Measurements from ENCODE around the gene PSMC1. TPM values are rescaled to one million over a fixed set of nuclear protein-coding genes. Genes with fewer than 3 reads are reported as not detected.

PSMC1 gene
- total and polyA plus RNA-seq, 2 experiments from 2014 or later, result 112 to 139 TPM

- Histone ChIP-seq H2AFZ (no peak overlapping the region), H3K9me2 (ENCODE audit: insufficient read depth) (no peaks in the 10 kb centered on the region), H3K4me1 (ENCODE audit: insufficient read depth) (no peaks in the 10 kb centered on the region), H3K4me3 (no peak overlapping the region), H4K20me1 (replicated peaks; ENCODE audit: insufficient read depth) (peaks cover 6% of the 10 kb centered on the region), H3F3A (replicated peaks; ENCODE audit: low read depth) (no peaks in the 10 kb centered on the region), H3K27ac (ENCODE audit: low read depth) (no peak overlapping the region), H3K4me2 (no peak overlapping the region), H3K27me3 (ENCODE audit: insufficient read depth) (no peaks in the 10 kb centered on the region), H3K36me3 (ENCODE audit: insufficient read depth) (no peaks in the 10 kb centered on the region; the same call in 1 of the 2 replicates), H3K79me2 (replicated peaks; ENCODE audit: insufficient read depth) (peaks cover 15% of the 10 kb centered on the region)
- DNase-seq (ENCODE audit: low spot score), result no peak
- peaks cover 2% of the 10 kb centered on the region for H3K27me3 Mint-ChIP-seq (ENCODE audit: insufficient read depth, low read depth, poor library complexity)
- H3K4me3 Mint-ChIP-seq, result no peak overlapping the region
- no peaks in the 10 kb centered on the region for H3K4me1 Mint-ChIP-seq
- TF ChIP-seq EZH2phosphoT487 (IDR thresholded peaks at IDR 0.05; ENCODE audit: unreplicated experiment) (no peak), JUNB (IDR thresholded peaks at IDR 0.05; ENCODE audit: unreplicated experiment) (no peak), STAT1 (IDR thresholded peaks at IDR 0.05; ENCODE audit: unreplicated experiment) (no peak), EZH2 (IDR thresholded peaks at IDR 0.05; ENCODE audit: low read depth, unreplicated experiment) (no peak)
- TF ChIP-seq, protein P1, sequence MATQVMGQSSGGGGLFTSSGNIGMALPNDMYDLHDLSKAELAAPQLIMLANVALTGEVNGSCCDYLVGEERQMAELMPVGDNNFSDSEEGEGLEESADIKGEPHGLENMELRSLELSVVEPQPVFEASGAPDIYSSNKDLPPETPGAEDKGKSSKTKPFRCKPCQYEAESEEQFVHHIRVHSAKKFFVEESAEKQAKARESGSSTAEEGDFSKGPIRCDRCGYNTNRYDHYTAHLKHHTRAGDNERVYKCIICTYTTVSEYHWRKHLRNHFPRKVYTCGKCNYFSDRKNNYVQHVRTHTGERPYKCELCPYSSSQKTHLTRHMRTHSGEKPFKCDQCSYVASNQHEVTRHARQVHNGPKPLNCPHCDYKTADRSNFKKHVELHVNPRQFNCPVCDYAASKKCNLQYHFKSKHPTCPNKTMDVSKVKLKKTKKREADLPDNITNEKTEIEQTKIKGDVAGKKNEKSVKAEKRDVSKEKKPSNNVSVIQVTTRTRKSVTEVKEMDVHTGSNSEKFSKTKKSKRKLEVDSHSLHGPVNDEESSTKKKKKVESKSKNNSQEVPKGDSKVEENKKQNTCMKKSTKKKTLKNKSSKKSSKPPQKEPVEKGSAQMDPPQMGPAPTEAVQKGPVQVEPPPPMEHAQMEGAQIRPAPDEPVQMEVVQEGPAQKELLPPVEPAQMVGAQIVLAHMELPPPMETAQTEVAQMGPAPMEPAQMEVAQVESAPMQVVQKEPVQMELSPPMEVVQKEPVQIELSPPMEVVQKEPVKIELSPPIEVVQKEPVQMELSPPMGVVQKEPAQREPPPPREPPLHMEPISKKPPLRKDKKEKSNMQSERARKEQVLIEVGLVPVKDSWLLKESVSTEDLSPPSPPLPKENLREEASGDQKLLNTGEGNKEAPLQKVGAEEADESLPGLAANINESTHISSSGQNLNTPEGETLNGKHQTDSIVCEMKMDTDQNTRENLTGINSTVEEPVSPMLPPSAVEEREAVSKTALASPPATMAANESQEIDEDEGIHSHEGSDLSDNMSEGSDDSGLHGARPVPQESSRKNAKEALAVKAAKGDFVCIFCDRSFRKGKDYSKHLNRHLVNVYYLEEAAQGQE (IDR thresholded peaks at IDR 0.05; ENCODE audit: unreplicated experiment), result no peak
- peaks cover 21% of the 10 kb centered on the region for H3K36me3 Mint-ChIP-seq (ENCODE audit: low read depth)
- no peak overlapping the region for H3K27ac Mint-ChIP-seq
- H3K9me3 Mint-ChIP-seq, result no peaks in the 10 kb centered on the region
- no peak for ATAC-seq
Observed at GRCh38 chr14:90318016-90318415, 61.7 kb downstream of the PSMC1 start.

DNA sequence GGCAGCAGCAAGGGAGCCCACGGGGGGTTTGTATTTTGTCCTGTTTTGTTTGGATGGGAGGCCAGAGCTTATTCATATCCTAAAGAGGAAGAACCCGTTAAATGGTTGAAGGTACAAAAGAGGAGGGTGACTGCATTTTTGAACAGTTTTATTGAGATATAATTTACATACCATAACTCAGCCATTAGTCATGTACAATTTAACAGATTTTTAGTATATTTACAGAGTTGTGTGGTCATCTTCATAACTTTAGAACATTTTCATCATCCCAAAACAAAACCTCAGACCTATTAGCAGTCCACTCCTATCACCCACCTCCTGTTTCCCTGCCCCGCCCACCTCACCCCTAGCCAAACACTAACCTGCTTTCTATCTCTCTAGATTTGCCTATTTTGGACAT lies 62.8 kb downstream of the PSMC1 start:
- Mint-ChIP-seq H3K27me3 (ENCODE audit: insufficient read depth, low read depth, poor library complexity) (peaks cover 2% of the 10 kb centered on the region), H3K9me3 (no peaks in the 10 kb centered on the region), H3K4me1 (no peaks in the 10 kb centered on the region), H3K36me3 (ENCODE audit: low read depth) (peaks cover 10% of the 10 kb centered on the region), H3K4me3 (no peak overlapping the region), H3K27ac (no peak overlapping the region)
- Histone ChIP-seq H3K36me3 (ENCODE audit: insufficient read depth) (no peaks in the 10 kb centered on the region; the same call in 1 of the 2 replicates), H3K4me3 (no peak overlapping the region), H2AFZ (no peak overlapping the region), H3K4me2 (no peak overlapping the region), H3F3A (replicated peaks; ENCODE audit: low read depth) (no peaks in the 10 kb centered on the region), H3K4me1 (ENCODE audit: insufficient read depth) (no peaks in the 10 kb centered on the region), H3K27me3 (ENCODE audit: insufficient read depth) (no peaks in the 10 kb centered on the region), H3K27ac (ENCODE audit: low read depth) (no peak overlapping the region), H3K79me2 (replicated peaks; ENCODE audit: insufficient read depth) (peaks cover 26% of the 10 kb centered on the region), H4K20me1 (replicated peaks; ENCODE audit: insufficient read depth) (peaks cover 6% of the 10 kb centered on the region), H3K9me2 (ENCODE audit: insufficient read depth) (no peaks in the 10 kb centered on the region)
- DNase-seq (ENCODE audit: low spot score) (no peak), ATAC-seq (no peak)
- TF ChIP-seq EZH2phosphoT487 (IDR thresholded peaks at IDR 0.05; ENCODE audit: unreplicated experiment), result no peak
- TF ChIP-seq POLR2AphosphoS5 (IDR thresholded peaks at IDR 0.05; ENCODE audit: low read depth), result no peak
- TF ChIP-seq ZNF462 (CRISPR knock-in tag; IDR thresholded peaks at IDR 0.05), result no peak
- no peak for TF ChIP-seq CTCF (conservative IDR thresholded peaks at IDR 0.05; ENCODE audit: low read depth in 2 of 2)
- no peak for TF ChIP-seq STAT1 (IDR thresholded peaks at IDR 0.05; ENCODE audit: unreplicated experiment)
- TF ChIP-seq, protein P2, sequence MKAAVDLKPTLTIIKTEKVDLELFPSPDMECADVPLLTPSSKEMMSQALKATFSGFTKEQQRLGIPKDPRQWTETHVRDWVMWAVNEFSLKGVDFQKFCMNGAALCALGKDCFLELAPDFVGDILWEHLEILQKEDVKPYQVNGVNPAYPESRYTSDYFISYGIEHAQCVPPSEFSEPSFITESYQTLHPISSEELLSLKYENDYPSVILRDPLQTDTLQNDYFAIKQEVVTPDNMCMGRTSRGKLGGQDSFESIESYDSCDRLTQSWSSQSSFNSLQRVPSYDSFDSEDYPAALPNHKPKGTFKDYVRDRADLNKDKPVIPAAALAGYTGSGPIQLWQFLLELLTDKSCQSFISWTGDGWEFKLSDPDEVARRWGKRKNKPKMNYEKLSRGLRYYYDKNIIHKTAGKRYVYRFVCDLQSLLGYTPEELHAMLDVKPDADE (IDR thresholded peaks at IDR 0.05), result no peak
- no peak for TF ChIP-seq JUNB (IDR thresholded peaks at IDR 0.05; ENCODE audit: unreplicated experiment)

Data from GM23338 (cell line).